A549 treated with RU486 at 1 μM for 4 hours (cell line): Measurements from ENCODE around the gene DBNL. TPM values are rescaled to one million over a fixed set of nuclear protein-coding genes. Genes with fewer than 3 reads are reported as not detected.

Experiments
- total RNA-seq: library from RNA; stranded (reverse); fragments of 200-300 nt; extraction: Qiagen RNA extraction; gene quantifications from 5 replicates; pipeline ENCODE4 v1.2.3, GENCODE V29; 2022; ENCODE audit warnings: low read depth

The DBNL gene
- 57.6 to 72.3 TPM (median 66.5 TPM) in 5 replicates for total RNA-seq

DNA sequence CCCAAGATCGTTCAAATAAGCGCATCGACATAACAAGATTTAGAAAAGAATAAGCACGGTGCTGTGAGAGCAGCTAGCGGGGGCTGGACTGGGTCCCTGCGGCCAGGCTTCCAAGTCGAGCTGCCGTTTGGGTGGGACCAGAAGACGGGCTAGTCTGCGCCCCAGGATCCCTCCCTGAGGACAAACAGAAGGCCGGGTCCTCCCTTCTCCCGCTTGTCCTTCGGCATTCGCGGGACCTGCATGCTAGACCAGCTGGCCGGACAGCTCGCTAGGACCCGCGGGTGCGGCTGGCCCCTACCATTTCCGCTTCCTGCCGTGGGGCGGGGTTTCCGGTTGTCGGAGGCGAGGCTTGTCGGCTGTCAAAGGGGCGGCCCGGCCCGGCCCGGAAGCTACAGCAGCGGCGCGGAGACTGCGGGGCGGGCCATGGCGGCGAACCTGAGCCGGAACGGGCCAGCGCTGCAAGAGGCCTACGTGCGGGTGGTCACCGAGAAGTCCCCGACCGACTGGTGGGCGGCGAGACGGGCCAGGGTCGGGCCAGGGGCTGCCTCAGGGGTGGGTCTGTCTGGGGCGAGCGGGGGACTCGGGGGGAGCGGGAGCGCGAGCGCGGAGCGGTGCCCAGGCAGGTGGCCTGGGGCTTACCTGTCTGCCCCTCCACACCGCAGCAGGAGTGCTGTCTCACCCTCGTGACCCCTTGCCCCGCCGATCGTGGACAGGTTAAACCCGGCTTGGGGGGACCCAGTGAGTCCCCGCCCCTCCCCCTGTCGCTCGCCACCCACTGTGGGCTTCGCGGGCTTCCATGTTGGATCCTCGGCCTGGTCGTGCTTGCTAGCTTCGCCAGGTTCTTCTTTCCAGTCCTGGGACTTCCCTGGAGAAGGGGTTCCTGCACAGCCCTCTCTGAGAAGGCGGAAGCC, at the start of gene DBNL:
Gene DBNL, plus strand, starts transcription at position 388 of the 911 bp plus-strand sequence. Its CDS starts 36 bp downstream, at position 424.

DNA sequence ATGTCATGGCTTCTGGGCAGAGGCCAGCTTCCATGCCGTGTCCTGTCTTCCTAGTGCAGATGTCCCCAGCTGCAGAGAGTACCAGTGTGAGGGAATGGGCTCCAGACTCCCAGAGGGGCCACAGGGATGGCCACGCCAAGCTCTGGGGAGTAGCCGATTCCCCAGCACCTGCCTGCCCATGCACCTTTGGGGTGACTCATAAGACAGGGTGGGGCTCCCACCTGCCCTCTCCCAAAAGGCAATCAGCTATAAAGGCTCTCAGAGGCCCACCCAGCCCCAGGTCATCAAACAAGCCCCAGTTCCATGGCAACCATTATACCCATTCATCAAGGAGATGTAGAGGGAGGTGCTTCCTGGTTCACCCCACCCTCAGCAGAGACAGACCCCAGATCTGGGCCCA, 47.0 kb upstream of the DBNL start, which contains the start of gene SPDYE1:
Gene SPDYE1, plus strand, starts transcription at position 366 of the 400 bp plus-strand sequence. CDS start 2,053 bp downstream, outside the sequence.

DNA sequence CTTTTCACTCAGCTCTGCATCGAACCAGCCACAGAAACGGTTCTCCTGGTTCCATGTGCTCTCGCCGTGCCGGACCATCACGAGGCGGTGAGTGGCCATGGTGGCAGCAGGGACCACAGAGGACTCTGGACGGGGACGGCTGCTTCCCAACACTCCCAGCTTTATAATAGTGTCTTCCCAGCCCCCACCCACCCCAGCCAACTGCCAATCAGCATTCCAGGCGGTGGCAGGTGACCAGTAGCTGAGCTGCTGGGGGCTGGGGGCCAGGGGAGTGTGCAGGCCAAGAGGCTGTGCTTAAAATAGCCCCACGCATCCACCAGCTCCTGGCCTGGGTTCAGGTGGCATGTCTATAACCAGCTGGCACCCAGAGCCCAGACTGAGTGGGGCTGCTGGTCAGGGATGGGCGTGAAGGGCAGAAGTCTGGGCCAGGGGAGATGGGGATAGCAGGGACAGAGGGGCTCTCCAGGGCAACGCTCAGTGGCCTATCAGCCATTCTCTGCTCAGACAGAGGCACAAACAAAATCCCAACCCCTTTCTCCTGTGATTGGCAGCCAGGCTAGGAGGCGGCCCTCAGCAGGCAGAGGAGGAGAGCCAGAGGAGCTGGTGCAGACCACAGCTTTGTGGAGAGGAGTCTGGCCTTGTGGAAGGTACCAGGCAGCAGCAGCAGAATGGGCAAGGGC, 21.1 kb downstream of the DBNL start, which contains the start of gene PGAM2:
Gene PGAM2, minus strand, starts transcription at position 137 of the 680 bp plus-strand sequence. Its CDS starts 38 bp downstream, at position 99.

DNA sequence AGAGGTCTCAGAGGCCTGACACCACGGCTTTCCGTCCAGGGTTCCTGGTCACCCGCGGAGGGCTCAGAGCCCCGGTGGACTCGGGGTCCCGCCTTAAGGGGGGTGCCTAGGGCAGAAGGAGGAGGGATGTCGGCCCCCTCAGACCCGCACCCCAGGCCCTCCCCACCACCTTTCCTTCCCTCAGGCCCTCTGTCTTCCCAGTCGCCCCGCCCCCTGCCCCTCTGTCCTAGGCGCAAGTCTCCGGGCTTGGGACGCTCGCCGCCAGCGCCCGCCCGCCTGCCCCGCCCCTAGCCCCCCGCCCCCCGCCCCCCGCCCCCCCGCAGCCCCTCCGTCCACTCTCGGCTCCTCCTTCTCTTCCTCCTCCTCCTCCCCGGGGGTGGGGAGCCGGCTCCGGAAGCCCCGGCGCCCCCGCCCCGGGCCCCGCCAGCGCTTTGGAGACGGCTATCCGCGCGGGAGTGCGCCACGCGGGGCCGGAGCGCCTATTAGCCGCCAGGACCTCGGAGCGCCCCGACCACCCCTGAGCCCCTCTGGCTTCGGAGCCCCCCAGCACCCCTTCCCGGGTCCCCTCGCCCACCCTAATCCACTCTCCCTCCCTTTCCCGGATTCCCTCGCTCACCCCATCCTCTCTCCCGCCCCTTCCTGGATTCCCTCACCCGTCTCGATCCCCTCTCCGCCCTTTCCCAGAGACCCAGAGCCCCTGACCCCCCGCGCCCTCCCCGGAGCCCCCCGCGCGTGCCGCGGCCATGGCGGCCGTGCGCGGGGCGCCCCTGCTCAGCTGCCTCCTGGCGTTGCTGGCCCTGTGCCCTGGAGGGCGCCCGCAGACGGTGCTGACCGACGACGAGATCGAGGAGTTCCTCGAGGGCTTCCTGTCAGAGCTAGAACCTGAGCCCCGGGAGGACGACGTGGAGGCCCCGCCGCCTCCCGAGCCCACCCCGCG, 59.7 kb downstream of the DBNL start, which contains the start of gene AEBP1:
Gene AEBP1, plus strand, starts transcription at position 423 of the 937 bp plus-strand sequence. Its CDS starts 321 bp downstream, at position 744.

Other genes with a start within 250 kb of the DBNL start
- 235 to 260 TPM (median 246 TPM) in 5 replicates for gene MRPS24, start 175.2 kb upstream of the DBNL start, total RNA-seq
- gene URGCP, start 138.1 kb upstream of the DBNL start, total RNA-seq = 26.6 to 29.9 TPM (median 27.3 TPM) in 5 replicates
- gene UBE2D4, start 118.3 kb upstream of the DBNL start, total RNA-seq = 7.5 to 10.7 TPM (median 9.4 TPM) in 5 replicates
- gene SPDYE1, start 46.8 kb upstream of the DBNL start, total RNA-seq = not detected in 5 replicates
- not detected in 5 replicates for gene PGAM2, start 20.9 kb downstream of the DBNL start, total RNA-seq
- gene POLM, start 37.8 kb downstream of the DBNL start, total RNA-seq = 5.6 to 7.5 TPM (median 6.6 TPM) in 5 replicates
- 0.05 TPM in 1 of 5 replicates, not detected in the others for gene AEBP1, start 59.6 kb downstream of the DBNL start, total RNA-seq
- gene POLD2, start 78.8 kb downstream of the DBNL start, total RNA-seq = 131 to 171 TPM (median 158 TPM) in 5 replicates
- 1.2 TPM in 1 of 5 replicates, not detected in the others for gene MYL7, start 96.6 kb downstream of the DBNL start, total RNA-seq
- gene GCK, start 144.7 kb downstream of the DBNL start, total RNA-seq = not detected in 5 replicates
- gene YKT6, start 156.3 kb downstream of the DBNL start, total RNA-seq = 111 to 125 TPM (median 118 TPM) in 5 replicates